Fibroblast of villous mesenchyme (primary cell): ENCODE measurements around the gene MYO3B. TPM values are rescaled to one million over a fixed set of nuclear protein-coding genes. Genes with fewer than 3 reads are reported as not detected.
A peak's percentile ranks its signal among the peaks of the same experiment; 100 is the strongest.

Source experiments
- DNase-seq: peaks from one replicate; pipeline ENCODE4 v3.0.0-alpha.2; 2010; ENCODE audit warnings: low read depth
- H3K4me3 ChIP-seq: 2 replicates; pipeline ENCODE4 v1.5.1; 2011; ENCODE audit warnings: low read depth, mild to moderate bottlenecking, low read length
- total RNA-seq: library from RNA; depleted of rRNA; stranded (reverse); fragments of >200 nt; gene quantifications from 2 replicates; pipeline ENCODE4 v1.2.3, GENCODE V29; 2012
- TF ChIP-seq, protein P1 (sequence below): IDR thresholded peaks from 2 replicates; pipeline ENCODE4 v1.5.1; 2012; ENCODE audit warnings: low read depth, mild to moderate bottlenecking, low read length; ENCODE audit not compliant: insufficient read depth

The MYO3B gene
- total RNA-seq, 1 donor = under 0.01 TPM

DNA sequence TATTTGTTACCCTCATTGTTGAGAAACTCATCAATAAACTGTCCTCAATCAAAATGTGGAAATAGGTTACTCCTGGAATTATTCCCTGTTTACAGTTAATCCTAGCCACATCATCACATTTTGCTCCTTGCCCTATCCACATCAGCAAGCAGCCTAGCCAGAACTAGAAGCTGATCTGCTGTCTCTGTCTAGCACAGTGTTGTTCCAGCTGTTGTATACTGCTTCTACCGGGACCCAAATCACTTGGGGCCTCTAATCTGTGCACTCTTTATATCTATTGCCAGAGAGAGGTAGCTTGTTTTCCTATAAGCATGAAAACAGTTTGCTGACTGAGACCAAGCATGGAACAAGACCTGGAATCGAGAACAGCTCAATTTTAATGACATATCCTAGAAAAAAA lies 341.0 kb downstream of the MYO3B start:
- no peak for DNase-seq
- H3K4me3 ChIP-seq = no peak overlapping the region

DNA sequence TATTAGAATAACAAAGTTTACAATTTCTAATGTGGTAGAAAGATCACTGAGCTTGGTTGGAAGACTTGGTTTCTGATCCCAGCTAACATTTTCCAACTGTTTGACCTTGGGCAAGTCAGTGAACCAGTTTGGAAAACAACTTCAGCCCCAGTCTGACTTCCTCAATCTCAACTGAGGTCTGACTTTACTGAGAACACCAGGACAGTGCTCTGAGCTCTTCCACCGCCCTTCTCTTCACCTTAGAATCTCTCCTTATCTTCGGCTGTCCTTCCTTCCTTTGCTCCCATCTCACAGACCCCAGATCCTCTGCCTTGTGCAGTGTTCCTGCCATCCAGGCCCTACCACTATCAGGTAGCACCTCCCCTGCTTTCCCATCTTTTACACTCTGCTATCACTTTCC lies 343.4 kb downstream of the MYO3B start:
- TF ChIP-seq, protein P1, sequence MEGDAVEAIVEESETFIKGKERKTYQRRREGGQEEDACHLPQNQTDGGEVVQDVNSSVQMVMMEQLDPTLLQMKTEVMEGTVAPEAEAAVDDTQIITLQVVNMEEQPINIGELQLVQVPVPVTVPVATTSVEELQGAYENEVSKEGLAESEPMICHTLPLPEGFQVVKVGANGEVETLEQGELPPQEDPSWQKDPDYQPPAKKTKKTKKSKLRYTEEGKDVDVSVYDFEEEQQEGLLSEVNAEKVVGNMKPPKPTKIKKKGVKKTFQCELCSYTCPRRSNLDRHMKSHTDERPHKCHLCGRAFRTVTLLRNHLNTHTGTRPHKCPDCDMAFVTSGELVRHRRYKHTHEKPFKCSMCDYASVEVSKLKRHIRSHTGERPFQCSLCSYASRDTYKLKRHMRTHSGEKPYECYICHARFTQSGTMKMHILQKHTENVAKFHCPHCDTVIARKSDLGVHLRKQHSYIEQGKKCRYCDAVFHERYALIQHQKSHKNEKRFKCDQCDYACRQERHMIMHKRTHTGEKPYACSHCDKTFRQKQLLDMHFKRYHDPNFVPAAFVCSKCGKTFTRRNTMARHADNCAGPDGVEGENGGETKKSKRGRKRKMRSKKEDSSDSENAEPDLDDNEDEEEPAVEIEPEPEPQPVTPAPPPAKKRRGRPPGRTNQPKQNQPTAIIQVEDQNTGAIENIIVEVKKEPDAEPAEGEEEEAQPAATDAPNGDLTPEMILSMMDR = no peak
- H3K4me3 ChIP-seq = no peak overlapping the region
- DNase-seq = no peak

More for the DNA sequence above, 341.0 kb downstream of the MYO3B start:
- TF ChIP-seq, protein P1 = no peak

DNA sequence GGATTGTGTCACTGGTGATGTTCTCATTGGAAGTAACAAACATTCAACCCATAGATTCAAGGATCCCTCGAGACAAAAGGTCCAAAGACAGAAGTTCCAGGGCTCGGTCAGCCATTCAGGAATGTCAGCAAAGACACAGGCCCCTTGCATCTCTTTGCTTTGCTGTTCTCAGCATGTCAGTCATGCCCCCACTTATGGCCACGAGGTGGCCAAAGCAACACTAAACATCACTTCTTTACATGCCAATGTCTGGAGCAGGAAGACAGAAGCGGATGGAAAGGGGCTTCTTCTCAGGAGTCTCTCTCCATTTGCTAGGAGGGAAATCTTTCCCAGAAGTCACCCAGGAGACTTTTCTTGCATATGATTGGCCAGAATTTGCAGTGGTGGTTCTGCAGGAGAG lies 345.6 kb downstream of the MYO3B start:
- TF ChIP-seq, protein P1 = no peak
- no peak overlapping the region for H3K4me3 ChIP-seq
- no peak for DNase-seq

DNA sequence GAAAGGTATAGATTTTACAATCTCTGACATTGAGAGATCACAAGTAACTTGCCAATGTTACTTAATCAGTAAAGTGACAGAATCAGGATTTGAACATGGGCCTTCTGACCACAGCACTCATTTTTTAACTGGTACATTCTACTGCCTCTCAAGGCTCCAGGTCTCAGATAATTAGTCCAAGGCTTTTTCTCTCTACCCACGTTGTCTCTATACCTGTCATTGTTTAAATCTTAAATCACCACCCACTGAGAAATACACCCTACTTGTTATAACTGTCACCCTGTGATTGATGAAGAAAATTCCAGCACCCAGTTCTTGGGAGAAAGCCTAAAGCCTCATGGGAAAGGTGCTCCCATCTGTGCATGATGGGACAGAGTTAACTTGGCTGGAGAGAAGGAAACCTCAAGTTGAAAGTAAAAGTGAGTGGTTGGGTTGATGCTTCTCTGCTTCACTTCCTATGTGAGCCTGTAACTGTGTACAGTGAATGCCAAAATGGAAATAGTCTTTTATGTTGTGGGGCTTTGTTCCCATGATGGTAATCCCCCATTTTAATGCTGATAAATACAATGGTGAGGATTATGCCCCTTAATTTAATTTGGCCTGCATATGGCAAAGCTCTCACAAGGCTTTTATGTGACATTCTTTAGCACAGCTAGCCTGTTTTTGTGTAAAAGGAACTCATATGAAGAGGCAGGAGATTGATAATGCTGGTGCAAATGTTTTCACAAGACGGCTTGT lies 347.1 kb downstream of the MYO3B start:
- no peak overlapping the region for H3K4me3 ChIP-seq
- TF ChIP-seq, protein P1 = no peak
- DNase-seq = no peak

DNA sequence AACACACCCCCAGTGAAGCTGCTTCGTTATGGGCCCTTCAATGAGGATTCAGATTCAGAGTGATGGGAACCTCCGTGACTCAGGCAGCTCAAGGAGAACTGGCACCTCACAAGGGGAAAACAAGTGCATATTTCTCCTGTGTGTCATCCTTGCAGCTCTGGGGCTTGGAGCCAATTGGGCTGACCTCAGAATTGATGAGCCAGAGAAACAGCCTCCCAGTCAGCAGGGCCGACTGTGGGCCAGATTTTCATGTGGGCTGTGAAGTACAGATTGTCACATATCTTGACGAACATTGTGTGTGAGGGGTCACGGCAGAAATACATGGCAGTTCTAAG lies 347.6 kb downstream of the MYO3B start:
- TF ChIP-seq, protein P1 = no peak

DNA sequence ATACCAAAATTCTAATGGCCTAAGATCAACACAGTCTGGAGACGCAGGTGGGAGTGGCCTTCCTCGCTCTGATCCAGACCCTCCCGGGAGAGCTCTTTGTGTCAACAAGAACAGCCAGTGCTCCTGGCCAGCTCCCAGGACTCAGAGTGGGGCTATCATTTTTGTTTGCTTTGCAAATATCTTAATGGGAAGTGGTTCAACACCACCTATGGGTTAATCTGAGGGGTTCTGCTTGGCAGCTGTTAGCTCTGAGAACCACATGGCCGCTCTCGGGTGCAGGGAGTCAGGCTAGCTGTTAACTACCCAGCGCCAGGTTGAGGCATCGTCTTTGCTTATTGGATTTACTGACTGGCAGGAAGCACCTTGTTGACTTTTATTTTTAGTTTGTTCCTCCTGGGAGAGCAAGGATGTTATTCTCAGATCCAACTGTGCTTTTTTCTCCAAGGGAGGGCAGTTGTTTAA lies 352.4 kb downstream of the MYO3B start:
- no peak overlapping the region for H3K4me3 ChIP-seq
- TF ChIP-seq, protein P1 = no peak
- DNase-seq = peak; percentile 66

More for the DNA sequence above, 347.6 kb downstream of the MYO3B start:
- H3K4me3 ChIP-seq = no peak overlapping the region
- peak; percentile 88 for DNase-seq
